K562 (cell line): ENCODE measurements around the gene NAA15. TPM values are rescaled to one million over a fixed set of nuclear protein-coding genes. Genes with fewer than 3 reads are reported as not detected.
A peak's percentile ranks its signal among the peaks of the same experiment; 100 is the strongest.

Experiments used
- CBFA2T2 ChIP-seq: fragments of 450-650 bp; conservative IDR thresholded peaks from 2 replicates; pipeline ENCODE4 v1.6.1; 2017; ENCODE audit warnings: mild to moderate bottlenecking
- CC2D1A ChIP-seq: fragments of 450-650 bp; IDR thresholded peaks from 2 replicates; pipeline ENCODE4 v1.6.1; 2017; ENCODE audit warnings: mild to moderate bottlenecking
- DMBX1 ChIP-seq: fragments of 250-450 bp; sonication (Bioruptor Pico); IDR thresholded peaks from 2 replicates; pipeline ENCODE4 v1.8.0; 2022; ENCODE audit warnings: inconsistent platforms, mild to moderate bottlenecking, moderate library complexity, borderline replicate concordance
- ESRRB ChIP-seq: fragments of 250-450 bp; sonication (Bioruptor Pico); IDR thresholded peaks from 2 replicates; pipeline ENCODE4 v1.5.0; 2020; ENCODE audit warnings: mild to moderate bottlenecking, moderate library complexity, borderline replicate concordance
- GTF2E2 ChIP-seq: fragments of 200-800 bp; sonication (Bioruptor generic); IDR thresholded peaks from 2 replicates; pipeline ENCODE4 v1.6.1; 2016; ENCODE audit warnings: missing genetic modification characterization, missing compliant biosample characterization
- KAT8 ChIP-seq: fragments of 450-650 bp; IDR thresholded peaks from 2 replicates; pipeline ENCODE4 v1.6.1; 2016; ENCODE audit warnings: low read depth, mild to moderate bottlenecking
- KLF10 ChIP-seq: fragments of 250-450 bp; sonication (Bioruptor Pico); IDR thresholded peaks from 2 replicates; pipeline ENCODE4 v1.6.1; 2021; ENCODE audit warnings: matching md5 sums
- MCM2 ChIP-seq: fragments of 450-650 bp; IDR thresholded peaks from 2 replicates; pipeline ENCODE4 v1.6.1; 2017; ENCODE audit warnings: low read depth, mild to moderate bottlenecking
- MTF1 ChIP-seq: fragments of 250-450 bp; sonication (Bioruptor Pico); IDR thresholded peaks from 2 replicates; pipeline ENCODE4 v1.9.0; 2021; ENCODE audit warnings: moderate library complexity, mild to moderate bottlenecking, inconsistent platforms, borderline replicate concordance
- NFE2 ChIP-seq: IDR thresholded peaks from 2 replicates; pipeline ENCODE4 v1.6.1; 2014; ENCODE audit warnings: antibody characterized with exemption, low read depth
- PHF20 ChIP-seq: fragments of 450-650 bp; IDR thresholded peaks from 2 replicates; pipeline ENCODE4 v1.6.1; 2018; ENCODE audit not compliant: partially characterized antibody
- POLR2AphosphoS5 ChIP-seq: IDR thresholded peaks from 2 replicates; pipeline ENCODE4 v1.6.1; 2011; ENCODE audit warnings: mild to moderate bottlenecking, low read depth, low read length, moderate library complexity; ENCODE audit not compliant: control insufficient read depth, insufficient read depth
- TEAD4 ChIP-seq, 2 experiments: sonication (generic) in 1 of 2; formaldehyde crosslinking in 1 of 2; IDR thresholded peaks; 2 replicates each; pipeline versions ENCODE4 v1.6.1 to v1.8.0; 2012 to 2022; ENCODE audit warnings: borderline replicate concordance in 1 of 2, inconsistent platforms in 1 of 2, low read length in 1 of 2, mild to moderate bottlenecking in 1 of 2, missing genetic modification reagents in 1 of 2
- XRCC4 ChIP-seq: IDR thresholded peaks from one replicate; pipeline ENCODE4 v1.6.1; 2011; ENCODE audit not compliant: insufficient read depth, insufficient read length; ENCODE audit errors: extremely low read depth
- ZNF740 ChIP-seq, 3 experiments: fragments of 200-800 bp in 1 of 3; sonication (Bioruptor generic) in 1 of 3; sonication (generic) in 1 of 3; formaldehyde crosslinking in 1 of 3; IDR thresholded peaks; 2 replicates each; pipeline versions ENCODE4 v1.6.1 to v1.8.0; 2016 to 2022; ENCODE audit warnings: mild to moderate bottlenecking in 2 of 3, missing compliant biosample characterization in 2 of 3, missing genetic modification characterization in 2 of 3, missing genetic modification reagents in 1 of 3
- ZNF785 ChIP-seq: fragments of 250-450 bp; sonication (Bioruptor Pico); IDR thresholded peaks from 2 replicates; pipeline ENCODE4 v1.4.0; 2020; ENCODE audit warnings: mild to moderate bottlenecking
- polyA plus RNA-seq, 8 experiments: library from polyadenylated mRNA; depleted of rRNA in 4 of 8; stranded (reverse) in 5 of 8; unstranded in 3 of 8; fragments of >200 nt; fragmentation: Nextera tagmentation in 2 of 8; fragmentation: Illumina TruSeq in 1 of 8; extraction: Ambion mirVana in 2 of 8; extraction: Trizol in 1 of 8; gene quantifications; 2 replicates each; pipeline versions ENCODE4 v1.2.1 to v1.2.3, GENCODE V29; 2011 to 2014; ENCODE audit warnings: inconsistent platforms in 1 of 8, missing spikeins in 1 of 8
- total RNA-seq, 7 experiments: library from RNA; depleted of rRNA in 6 of 7; stranded (reverse); fragments of >200 nt in 6 of 7; fragmentation: Illumina TruSeq in 2 of 7; extraction: Trizol in 2 of 7; gene quantifications; 2 replicates each; pipeline versions ENCODE4 v1.2.1 to v1.2.3, GENCODE V29; 2011 to 2021; ENCODE audit warnings: low replicate concordance in 1 of 7
- TF ChIP-seq, protein P1 (sequence below): fragments of 200-600 bp; sonication (generic); IDR thresholded peaks from one replicate; pipeline ENCODE4 v1.6.1; 2012; ENCODE audit warnings: mild to moderate bottlenecking, low read depth, low read length, inconsistent platforms

The NAA15 gene
- total and polyA plus RNA-seq, 9 of the 15 experiments (the other 6 are each of a cell fraction or from before 2014, with no cell fraction given) = 37.8 to 117 (median 63.2) TPM

- TF ChIP-seq ZNF740 (CRISPR knock-in tag; IDR thresholded peaks at IDR 0.05) (no peak), ZNF740 (tag; IDR thresholded peaks at IDR 0.05) (no peak), ESRRB (no peak), MCM2 (no peak), GTF2E2 (no peak), CC2D1A (peak; percentile 83; the same call in 1 of the 2 replicates), TEAD4 (IDR thresholded peaks at IDR 0.05; ENCODE audit: low read length) (peak; percentile 92), TEAD4 (CRISPR knock-in tag; IDR thresholded peaks at IDR 0.05; ENCODE audit: borderline replicate concordance) (no peak), DMBX1 (peak; percentile 71; the same call in 1 of the 2 replicates), POLR2AphosphoS5 (peak; percentile 94), MTF1 (no peak), NFE2 (no peak), KLF10 (CRISPR knock-in tag) (no peak), CBFA2T2 (peak; percentile 95), KAT8 (no peak), PHF20 (no peak), XRCC4 (no peak), ZNF785 (CRISPR knock-in tag) (no peak)
- TF ChIP-seq, protein P1, sequence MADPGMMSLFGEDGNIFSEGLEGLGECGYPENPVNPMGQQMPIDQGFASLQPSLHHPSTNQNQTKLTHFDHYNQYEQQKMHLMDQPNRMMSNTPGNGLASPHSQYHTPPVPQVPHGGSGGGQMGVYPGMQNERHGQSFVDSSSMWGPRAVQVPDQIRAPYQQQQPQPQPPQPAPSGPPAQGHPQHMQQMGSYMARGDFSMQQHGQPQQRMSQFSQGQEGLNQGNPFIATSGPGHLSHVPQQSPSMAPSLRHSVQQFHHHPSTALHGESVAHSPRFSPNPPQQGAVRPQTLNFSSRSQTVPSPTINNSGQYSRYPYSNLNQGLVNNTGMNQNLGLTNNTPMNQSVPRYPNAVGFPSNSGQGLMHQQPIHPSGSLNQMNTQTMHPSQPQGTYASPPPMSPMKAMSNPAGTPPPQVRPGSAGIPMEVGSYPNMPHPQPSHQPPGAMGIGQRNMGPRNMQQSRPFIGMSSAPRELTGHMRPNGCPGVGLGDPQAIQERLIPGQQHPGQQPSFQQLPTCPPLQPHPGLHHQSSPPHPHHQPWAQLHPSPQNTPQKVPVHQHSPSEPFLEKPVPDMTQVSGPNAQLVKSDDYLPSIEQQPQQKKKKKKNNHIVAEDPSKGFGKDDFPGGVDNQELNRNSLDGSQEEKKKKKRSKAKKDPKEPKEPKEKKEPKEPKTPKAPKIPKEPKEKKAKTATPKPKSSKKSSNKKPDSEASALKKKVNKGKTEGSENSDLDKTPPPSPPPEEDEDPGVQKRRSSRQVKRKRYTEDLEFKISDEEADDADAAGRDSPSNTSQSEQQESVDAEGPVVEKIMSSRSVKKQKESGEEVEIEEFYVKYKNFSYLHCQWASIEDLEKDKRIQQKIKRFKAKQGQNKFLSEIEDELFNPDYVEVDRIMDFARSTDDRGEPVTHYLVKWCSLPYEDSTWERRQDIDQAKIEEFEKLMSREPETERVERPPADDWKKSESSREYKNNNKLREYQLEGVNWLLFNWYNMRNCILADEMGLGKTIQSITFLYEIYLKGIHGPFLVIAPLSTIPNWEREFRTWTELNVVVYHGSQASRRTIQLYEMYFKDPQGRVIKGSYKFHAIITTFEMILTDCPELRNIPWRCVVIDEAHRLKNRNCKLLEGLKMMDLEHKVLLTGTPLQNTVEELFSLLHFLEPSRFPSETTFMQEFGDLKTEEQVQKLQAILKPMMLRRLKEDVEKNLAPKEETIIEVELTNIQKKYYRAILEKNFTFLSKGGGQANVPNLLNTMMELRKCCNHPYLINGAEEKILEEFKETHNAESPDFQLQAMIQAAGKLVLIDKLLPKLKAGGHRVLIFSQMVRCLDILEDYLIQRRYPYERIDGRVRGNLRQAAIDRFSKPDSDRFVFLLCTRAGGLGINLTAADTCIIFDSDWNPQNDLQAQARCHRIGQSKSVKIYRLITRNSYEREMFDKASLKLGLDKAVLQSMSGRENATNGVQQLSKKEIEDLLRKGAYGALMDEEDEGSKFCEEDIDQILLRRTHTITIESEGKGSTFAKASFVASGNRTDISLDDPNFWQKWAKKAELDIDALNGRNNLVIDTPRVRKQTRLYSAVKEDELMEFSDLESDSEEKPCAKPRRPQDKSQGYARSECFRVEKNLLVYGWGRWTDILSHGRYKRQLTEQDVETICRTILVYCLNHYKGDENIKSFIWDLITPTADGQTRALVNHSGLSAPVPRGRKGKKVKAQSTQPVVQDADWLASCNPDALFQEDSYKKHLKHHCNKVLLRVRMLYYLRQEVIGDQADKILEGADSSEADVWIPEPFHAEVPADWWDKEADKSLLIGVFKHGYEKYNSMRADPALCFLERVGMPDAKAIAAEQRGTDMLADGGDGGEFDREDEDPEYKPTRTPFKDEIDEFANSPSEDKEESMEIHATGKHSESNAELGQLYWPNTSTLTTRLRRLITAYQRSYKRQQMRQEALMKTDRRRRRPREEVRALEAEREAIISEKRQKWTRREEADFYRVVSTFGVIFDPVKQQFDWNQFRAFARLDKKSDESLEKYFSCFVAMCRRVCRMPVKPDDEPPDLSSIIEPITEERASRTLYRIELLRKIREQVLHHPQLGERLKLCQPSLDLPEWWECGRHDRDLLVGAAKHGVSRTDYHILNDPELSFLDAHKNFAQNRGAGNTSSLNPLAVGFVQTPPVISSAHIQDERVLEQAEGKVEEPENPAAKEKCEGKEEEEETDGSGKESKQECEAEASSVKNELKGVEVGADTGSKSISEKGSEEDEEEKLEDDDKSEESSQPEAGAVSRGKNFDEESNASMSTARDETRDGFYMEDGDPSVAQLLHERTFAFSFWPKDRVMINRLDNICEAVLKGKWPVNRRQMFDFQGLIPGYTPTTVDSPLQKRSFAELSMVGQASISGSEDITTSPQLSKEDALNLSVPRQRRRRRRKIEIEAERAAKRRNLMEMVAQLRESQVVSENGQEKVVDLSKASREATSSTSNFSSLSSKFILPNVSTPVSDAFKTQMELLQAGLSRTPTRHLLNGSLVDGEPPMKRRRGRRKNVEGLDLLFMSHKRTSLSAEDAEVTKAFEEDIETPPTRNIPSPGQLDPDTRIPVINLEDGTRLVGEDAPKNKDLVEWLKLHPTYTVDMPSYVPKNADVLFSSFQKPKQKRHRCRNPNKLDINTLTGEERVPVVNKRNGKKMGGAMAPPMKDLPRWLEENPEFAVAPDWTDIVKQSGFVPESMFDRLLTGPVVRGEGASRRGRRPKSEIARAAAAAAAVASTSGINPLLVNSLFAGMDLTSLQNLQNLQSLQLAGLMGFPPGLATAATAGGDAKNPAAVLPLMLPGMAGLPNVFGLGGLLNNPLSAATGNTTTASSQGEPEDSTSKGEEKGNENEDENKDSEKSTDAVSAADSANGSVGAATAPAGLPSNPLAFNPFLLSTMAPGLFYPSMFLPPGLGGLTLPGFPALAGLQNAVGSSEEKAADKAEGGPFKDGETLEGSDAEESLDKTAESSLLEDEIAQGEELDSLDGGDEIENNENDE = no peak
Observed at GRCh38 chr4:139443661-139444060, 142.4 kb downstream of the NAA15 start (continued).
